RWPE2 (cell line): Measurements from ENCODE around the gene PSG5.
A peak's percentile ranks its signal among the peaks of the same experiment; 100 is the strongest.
"Not testable (repeated sequence)": the region's sequence is repeated elsewhere in the genome, so short reads cannot be mapped to it uniquely, and the experiment has no call there.

Experiments used
- ATAC-seq: fragments of 200-7000 bp; cut with Tn5 transposase; 3 replicates; pipeline ENCODE4 v1.9.1; 2021; ENCODE audit warnings: low read depth
- DNase-seq: peaks from one replicate; pipeline ENCODE4 v3.0.0-alpha.2; 2020; ENCODE audit warnings: low spot score
- H3K27ac ChIP-seq: fragments of 450-650 bp; 2 replicates; pipeline ENCODE4 v1.5.1; 2017; ENCODE audit warnings: mild to moderate bottlenecking; ENCODE audit not compliant: poor library complexity, severe bottlenecking
- H3K27me3 ChIP-seq: fragments of 250-450 bp; sonication (Bioruptor Pico); 2 replicates; pipeline ENCODE4 v1.5.1; 2021; ENCODE audit warnings: mild to moderate bottlenecking, moderate library complexity; ENCODE audit not compliant: insufficient read depth, poor library complexity, severe bottlenecking
- H3K36me3 ChIP-seq: fragments of 250-450 bp; sonication (Bioruptor Pico); 2 replicates; pipeline ENCODE4 v1.5.1; 2020; ENCODE audit warnings: low read depth, mild to moderate bottlenecking, moderate library complexity
- H3K4me1 ChIP-seq: fragments of 250-450 bp; sonication (Bioruptor Pico); 2 replicates; pipeline ENCODE4 v1.5.1; 2021; ENCODE audit warnings: mild to moderate bottlenecking, moderate library complexity; ENCODE audit not compliant: insufficient read depth, poor library complexity, severe bottlenecking
- H3K4me3 ChIP-seq: fragments of 250-450 bp; sonication (Bioruptor Pico); 2 replicates; pipeline ENCODE4 v1.5.1; 2021; ENCODE audit warnings: mild to moderate bottlenecking, moderate library complexity; ENCODE audit not compliant: severe bottlenecking
- H3K9me3 ChIP-seq: fragments of 250-450 bp; sonication (Bioruptor Pico); 2 replicates; pipeline ENCODE4 v1.5.1; 2021; ENCODE audit warnings: mild to moderate bottlenecking, moderate library complexity; ENCODE audit not compliant: severe bottlenecking
- CTCF ChIP-seq: fragments of 450-650 bp; IDR thresholded peaks from one replicate; pipeline ENCODE4 v1.5.1; 2017; ENCODE audit warnings: mild to moderate bottlenecking, moderate library complexity; ENCODE audit not compliant: poor library complexity, severe bottlenecking

Gene PSG5

GRCh38 chr19:43207991-43208390 lies 21.7 kb upstream of the PSG5 start:
- no peaks in the 10 kb centered on the region for H3K9me3 ChIP-seq
- H3K4me3 ChIP-seq = no peak overlapping the region

DNA sequence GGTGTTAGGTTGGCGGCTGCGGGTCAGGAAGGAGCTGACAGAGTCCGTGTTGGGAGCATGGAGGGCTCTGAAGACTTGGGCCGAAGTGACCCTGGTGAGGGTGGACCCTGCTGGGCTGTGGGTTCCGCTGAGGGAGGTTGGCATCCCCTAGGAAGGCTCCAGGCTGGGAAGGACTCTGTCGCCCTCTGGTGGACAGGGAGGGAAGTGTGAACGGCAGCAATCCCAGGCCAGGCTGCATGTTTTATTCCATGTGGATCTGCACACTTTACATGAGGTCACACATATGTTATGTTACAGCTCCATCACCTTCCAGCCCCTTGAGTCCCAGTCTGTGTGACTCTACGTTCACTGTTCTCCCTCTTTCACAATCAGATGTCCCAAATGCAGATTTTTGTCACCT lies 20.8 kb upstream of the PSG5 start:
- peak; percentile 62 for TF ChIP-seq CTCF
- H3K36me3 ChIP-seq, H3K27ac ChIP-seq, H3K4me1 ChIP-seq, H3K4me3 ChIP-seq, DNase-seq, H3K9me3 ChIP-seq, H3K27me3 ChIP-seq, ATAC-seq: not testable (repeated sequence)

More at GRCh38 chr19:43207991-43208390, 21.7 kb upstream of the PSG5 start:
- no peaks in the 10 kb centered on the region for H3K27me3 ChIP-seq
- DNase-seq (no peak), ATAC-seq (no peak)
- TF ChIP-seq CTCF = no peak
- no peak overlapping the region for H3K27ac ChIP-seq
- no peaks in the 10 kb centered on the region for H3K4me1 ChIP-seq
- H3K36me3 ChIP-seq = no peaks in the 10 kb centered on the region

- not testable (repeated sequence) for ATAC-seq, H3K27ac ChIP-seq, H3K27me3 ChIP-seq, H3K9me3 ChIP-seq, H3K4me3 ChIP-seq, DNase-seq, H3K36me3 ChIP-seq
- peaks cover 21% of the 10 kb centered on the region for H3K4me1 ChIP-seq
Measured at GRCh38 chr19:43205471-43206105, 19.3 kb upstream of the PSG5 start, which contains the start of gene PSG4. PSG4 (minus strand) TSS chr19:43205638; CDS start chr19:43205536, 102 bp downstream.

- not testable (repeated sequence) for ATAC-seq
- H3K27ac ChIP-seq = peak overlapping the region; percentile 99
Measured at GRCh38 chr19:43203611-43204010, 17.3 kb upstream of the PSG5 start.

GRCh38 chr19:43201891-43202290 lies 15.6 kb upstream of the PSG5 start:
- not testable (repeated sequence) for ATAC-seq, H3K9me3 ChIP-seq, DNase-seq, H3K36me3 ChIP-seq, H3K27me3 ChIP-seq, H3K4me3 ChIP-seq
- peak overlapping the region; percentile 99 for H3K27ac ChIP-seq
- H3K4me1 ChIP-seq = peaks cover 27% of the 10 kb centered on the region

More at GRCh38 chr19:43203611-43204010, 17.3 kb upstream of the PSG5 start:
- H3K4me3 ChIP-seq, H3K36me3 ChIP-seq, H3K9me3 ChIP-seq, DNase-seq, H3K27me3 ChIP-seq: not testable (repeated sequence)
- H3K4me1 ChIP-seq = peaks cover 27% of the 10 kb centered on the region

GRCh38 chr19:43201337-43201801 lies 15.0 kb upstream of the PSG5 start:
- H3K4me3 ChIP-seq, H3K36me3 ChIP-seq, DNase-seq, H3K9me3 ChIP-seq, H3K27me3 ChIP-seq: not testable (repeated sequence)
- Histone ChIP-seq H3K4me1 (peaks cover 27% of the 10 kb centered on the region), H3K27ac (peak overlapping the region; percentile 99)
- ATAC-seq = peak; percentile 57
